ENCODE data around the gene UVSSA. TPM values are rescaled to one million over a fixed set of nuclear protein-coding genes. Genes with fewer than 3 reads are reported as not detected.

The UVSSA gene
- total and polyA plus RNA-seq, 2 donors (not counting 1 experiment from before 2014, with no cell fraction given) = 34.6 to 40.5 TPM

DNA sequence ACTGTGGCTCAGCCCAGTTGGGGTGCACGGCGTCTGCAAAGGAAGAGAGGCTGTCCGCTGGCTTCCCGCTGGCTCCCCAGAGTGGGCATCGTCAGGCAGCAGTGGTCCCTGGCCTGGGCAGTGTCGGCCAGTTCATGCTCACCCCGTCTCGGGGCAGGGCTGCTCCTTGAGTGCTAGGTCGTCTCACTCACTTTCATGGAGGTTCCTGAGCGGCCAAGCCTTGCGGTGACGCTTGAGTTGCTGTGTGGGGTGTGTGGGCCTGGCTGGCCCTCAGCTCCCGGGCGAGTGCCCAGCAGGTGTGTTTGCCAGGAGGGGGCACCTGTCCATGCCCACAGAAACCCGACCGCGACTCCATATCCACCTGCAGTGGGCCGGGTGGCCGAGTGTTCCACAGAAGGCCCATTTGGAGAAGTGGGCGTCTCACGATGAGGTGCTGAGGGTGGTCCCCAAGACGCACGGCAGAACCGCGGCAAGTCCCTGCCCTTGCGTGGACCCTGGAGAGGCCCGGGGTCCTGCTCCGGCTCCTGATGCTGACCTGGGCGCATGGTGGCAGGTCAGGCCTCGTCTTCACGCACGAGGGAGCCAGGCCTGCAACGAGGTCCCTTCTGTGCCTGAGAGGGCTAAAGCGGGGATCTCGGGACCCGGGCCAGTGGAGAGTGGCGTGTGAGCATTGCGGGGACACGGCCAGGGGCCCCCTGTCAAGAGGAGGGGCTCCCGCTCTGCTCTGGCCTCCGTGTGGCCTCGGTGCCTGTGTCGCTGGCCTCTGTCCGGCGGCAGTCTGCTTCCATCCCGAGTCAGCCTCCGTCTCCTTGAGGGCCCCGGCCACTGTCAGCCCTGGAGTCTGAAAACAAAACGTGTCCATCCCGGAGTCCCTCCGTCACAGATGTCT lies 18.5 kb upstream of the UVSSA start:
- Histone ChIP-seq H3K27ac (ENCODE audit: low read length in 2 of 2) (no peak overlapping the region), H3K4me2 (replicated peaks; ENCODE audit: low read depth, low read length, poor library complexity, severe bottlenecking) (no peak overlapping the region), H3K36me3 (replicated peaks in 1 of 2; ENCODE audit: control extremely low read depth in 1 of 2, control insufficient read depth in 1 of 2, extremely low read depth in 1 of 2, insufficient read depth in 2 of 2, low read length in 1 of 2) (peaks cover 0 to 64% of the 10 kb centered on the region in 2 experiments), H3K27me3 (replicated peaks in 1 of 4; ENCODE audit: control extremely low read depth in 1 of 4, control insufficient read depth in 3 of 4, insufficient read depth in 4 of 4, low read length in 3 of 4) (no peaks in the 10 kb centered on the region), H3K9me3 (ENCODE audit: control extremely low read depth in 1 of 3, control insufficient read depth in 2 of 3, insufficient read depth in 1 of 3, low read length in 2 of 3) (no peaks in the 10 kb centered on the region), H2AFZ (ENCODE audit: insufficient read depth, low read depth, low read length, poor library complexity, severe bottlenecking) (no peak overlapping the region), H4K20me1 (ENCODE audit: control insufficient read depth, insufficient read depth, low read length, poor library complexity, severe bottlenecking) (peaks cover 54% of the 10 kb centered on the region), H3K9ac (ENCODE audit: low read length) (no peak overlapping the region), H3K4me1 (ENCODE audit: control insufficient read depth in 2 of 2, insufficient read depth in 2 of 2, low read length in 2 of 2) (no peaks in the 10 kb centered on the region), H3K4me3 (ENCODE audit: control extremely low read depth in 1 of 5, extremely low read depth in 1 of 5, insufficient read depth in 1 of 5, low read depth in 2 of 5, low read length in 4 of 5) (no peak overlapping the region), H3K79me2 (ENCODE audit: control insufficient read depth, insufficient read depth, low read length) (peaks cover 36% of the 10 kb centered on the region)
- Mint-ChIP-seq H3K27ac (no peak overlapping the region), H3K4me3 (no peak overlapping the region), H3K4me1 (no peaks in the 10 kb centered on the region), H3K9me3 (ENCODE audit: insufficient read depth) (no peaks in the 10 kb centered on the region), H3K27me3 (no peaks in the 10 kb centered on the region)
- intact Hi-C loops (cut with micrococcal nuclease) = no loop called here
- ChIA-PET POLR2A (no interaction called here), CTCF (interaction anchor here (0.6 to 1.4 kb wide), 2 partner anchors 10 to 192 kb away, joined by 3 to 5 read pairs; no protein-coding TSS in a partner anchor)
- no peak for DNase-seq
- TF ChIP-seq EZH2 (IDR thresholded peaks at IDR 0.05; ENCODE audit: borderline replicate concordance, insufficient read depth, low read depth, low read length, poor library complexity, severe bottlenecking) = no peak
- TF ChIP-seq, protein P1, sequence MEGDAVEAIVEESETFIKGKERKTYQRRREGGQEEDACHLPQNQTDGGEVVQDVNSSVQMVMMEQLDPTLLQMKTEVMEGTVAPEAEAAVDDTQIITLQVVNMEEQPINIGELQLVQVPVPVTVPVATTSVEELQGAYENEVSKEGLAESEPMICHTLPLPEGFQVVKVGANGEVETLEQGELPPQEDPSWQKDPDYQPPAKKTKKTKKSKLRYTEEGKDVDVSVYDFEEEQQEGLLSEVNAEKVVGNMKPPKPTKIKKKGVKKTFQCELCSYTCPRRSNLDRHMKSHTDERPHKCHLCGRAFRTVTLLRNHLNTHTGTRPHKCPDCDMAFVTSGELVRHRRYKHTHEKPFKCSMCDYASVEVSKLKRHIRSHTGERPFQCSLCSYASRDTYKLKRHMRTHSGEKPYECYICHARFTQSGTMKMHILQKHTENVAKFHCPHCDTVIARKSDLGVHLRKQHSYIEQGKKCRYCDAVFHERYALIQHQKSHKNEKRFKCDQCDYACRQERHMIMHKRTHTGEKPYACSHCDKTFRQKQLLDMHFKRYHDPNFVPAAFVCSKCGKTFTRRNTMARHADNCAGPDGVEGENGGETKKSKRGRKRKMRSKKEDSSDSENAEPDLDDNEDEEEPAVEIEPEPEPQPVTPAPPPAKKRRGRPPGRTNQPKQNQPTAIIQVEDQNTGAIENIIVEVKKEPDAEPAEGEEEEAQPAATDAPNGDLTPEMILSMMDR (IDR thresholded peaks at IDR 0.05) = no peak
- ATAC-seq (ENCODE audit: low read depth) = no peak
- WGBS (ENCODE audit: insufficient coverage) = 97% methylated on average over 50 of the region's 51 CpGs

Measured in B cell (primary cell).